HepG2 (cell line): ENCODE results near the gene TRAPPC12. TPM values are rescaled to one million over a fixed set of nuclear protein-coding genes. Genes with fewer than 3 reads are reported as not detected.

Experiments
- AHDC1 ChIP-seq: sonication (generic); formaldehyde crosslinking; IDR thresholded peaks from 2 replicates; pipeline ENCODE4 v1.5.1; 2020; ENCODE audit warnings: mild to moderate bottlenecking, missing genetic modification reagents, borderline replicate concordance
- ARNT ChIP-seq: fragments of 450-650 bp; IDR thresholded peaks from 2 replicates; pipeline ENCODE4 v1.6.1; 2017
- ARNT2 ChIP-seq: sonication (generic); formaldehyde crosslinking; IDR thresholded peaks from 2 replicates; pipeline ENCODE4 v1.8.0; 2022; ENCODE audit warnings: mild to moderate bottlenecking, low read depth, missing genetic modification reagents, moderate library complexity
- FOXA1 ChIP-seq, 2 experiments: fragments of 450-650 bp in 1 of 2; sonication (generic) in 1 of 2; formaldehyde crosslinking in 1 of 2; IDR thresholded peaks; 2 replicates each; pipeline versions ENCODE4 v1.4.0 to v1.6.1; 2016 to 2020; ENCODE audit warnings: missing genetic modification reagents in 1 of 2
- GTF3A ChIP-seq: sonication (generic); formaldehyde crosslinking; conservative IDR thresholded peaks from 2 replicates; pipeline ENCODE4 v1.4.0; 2020; ENCODE audit warnings: mild to moderate bottlenecking, missing genetic modification reagents
- MATR3 ChIP-seq: sonication (generic); formaldehyde crosslinking; IDR thresholded peaks from 2 replicates; pipeline ENCODE4 v1.4.0; 2020; ENCODE audit warnings: missing genetic modification reagents
- NCOR1 ChIP-seq: fragments of 200-600 bp; sonication (generic); IDR thresholded peaks from 2 replicates; pipeline ENCODE4 v1.7.0; 2017; ENCODE audit warnings: antibody characterized with exemption, low read length, borderline replicate concordance
- NFYC ChIP-seq: IDR thresholded peaks from 2 replicates; pipeline ENCODE4 v1.6.1; 2016; ENCODE audit warnings: missing genetic modification reagents, missing compliant biosample characterization
- NONO ChIP-seq, 2 experiments: fragments of 450-650 bp in 1 of 2; sonication (generic) in 1 of 2; formaldehyde crosslinking in 1 of 2; IDR thresholded peaks in 1 of 2; conservative IDR thresholded peaks in 1 of 2; 2 replicates each; pipeline versions ENCODE4 v1.6.1 to v1.8.0; 2017 to 2022; ENCODE audit warnings: mild to moderate bottlenecking in 1 of 2, missing genetic modification reagents in 1 of 2, moderate library complexity in 1 of 2
- RXRB ChIP-seq: IDR thresholded peaks from 2 replicates; pipeline ENCODE4 v1.6.1; 2016; ENCODE audit warnings: borderline replicate concordance, missing genetic modification reagents, missing compliant biosample characterization
- SP4 ChIP-seq: sonication (generic); formaldehyde crosslinking; IDR thresholded peaks from 2 replicates; pipeline ENCODE4 v1.8.1; 2023; ENCODE audit warnings: mild to moderate bottlenecking, missing genetic modification reagents
- ZNF160 ChIP-seq: sonication (generic); formaldehyde crosslinking; IDR thresholded peaks from 2 replicates; pipeline ENCODE4 v1.8.0; 2022; ENCODE audit warnings: mild to moderate bottlenecking, inconsistent platforms, missing genetic modification reagents
- ZNF547 ChIP-seq: sonication (generic); formaldehyde crosslinking; IDR thresholded peaks from 2 replicates; pipeline ENCODE4 v1.5.1; 2020; ENCODE audit warnings: mild to moderate bottlenecking, missing genetic modification reagents
- polyA plus RNA-seq, 8 experiments: library from polyadenylated mRNA; depleted of rRNA in 3 of 8; stranded (reverse) in 7 of 8; unstranded in 1 of 8; fragments of >200 nt; fragmentation: Illumina TruSeq in 4 of 8; extraction: Trizol in 4 of 8; gene quantifications; 2 replicates each; pipeline versions ENCODE4 v1.2.1 to v1.2.3, GENCODE V29; 2011 to 2016; ENCODE audit warnings: low read depth in 4 of 8, missing spikeins in 1 of 8, mixed read lengths in 1 of 8; ENCODE audit not compliant: insufficient read depth in 1 of 8
- total RNA-seq, 5 experiments: library from RNA; depleted of rRNA; stranded (reverse); fragments of >200 nt; fragmentation: Illumina TruSeq; extraction: Trizol; gene quantifications; 2 replicates each; pipeline ENCODE4 v1.2.3, GENCODE V29; 2016; ENCODE audit warnings: low read depth in 1 of 5
- TF ChIP-seq, protein P1 (sequence below): sonication (generic); formaldehyde crosslinking; IDR thresholded peaks from 2 replicates; pipeline ENCODE4 v1.5.1; 2020; ENCODE audit warnings: mild to moderate bottlenecking, missing genetic modification reagents
- TF ChIP-seq, protein P2 (sequence below): sonication (generic); formaldehyde crosslinking; IDR thresholded peaks from 2 replicates; pipeline ENCODE4 v1.4.0; 2020; ENCODE audit warnings: mild to moderate bottlenecking, missing genetic modification reagents

Gene TRAPPC12
- total and polyA plus RNA-seq, 2 of the 13 experiments (the other 11 are each of a cell fraction or from before 2014, with no cell fraction given) = 46.4 to 97.7 TPM

DNA sequence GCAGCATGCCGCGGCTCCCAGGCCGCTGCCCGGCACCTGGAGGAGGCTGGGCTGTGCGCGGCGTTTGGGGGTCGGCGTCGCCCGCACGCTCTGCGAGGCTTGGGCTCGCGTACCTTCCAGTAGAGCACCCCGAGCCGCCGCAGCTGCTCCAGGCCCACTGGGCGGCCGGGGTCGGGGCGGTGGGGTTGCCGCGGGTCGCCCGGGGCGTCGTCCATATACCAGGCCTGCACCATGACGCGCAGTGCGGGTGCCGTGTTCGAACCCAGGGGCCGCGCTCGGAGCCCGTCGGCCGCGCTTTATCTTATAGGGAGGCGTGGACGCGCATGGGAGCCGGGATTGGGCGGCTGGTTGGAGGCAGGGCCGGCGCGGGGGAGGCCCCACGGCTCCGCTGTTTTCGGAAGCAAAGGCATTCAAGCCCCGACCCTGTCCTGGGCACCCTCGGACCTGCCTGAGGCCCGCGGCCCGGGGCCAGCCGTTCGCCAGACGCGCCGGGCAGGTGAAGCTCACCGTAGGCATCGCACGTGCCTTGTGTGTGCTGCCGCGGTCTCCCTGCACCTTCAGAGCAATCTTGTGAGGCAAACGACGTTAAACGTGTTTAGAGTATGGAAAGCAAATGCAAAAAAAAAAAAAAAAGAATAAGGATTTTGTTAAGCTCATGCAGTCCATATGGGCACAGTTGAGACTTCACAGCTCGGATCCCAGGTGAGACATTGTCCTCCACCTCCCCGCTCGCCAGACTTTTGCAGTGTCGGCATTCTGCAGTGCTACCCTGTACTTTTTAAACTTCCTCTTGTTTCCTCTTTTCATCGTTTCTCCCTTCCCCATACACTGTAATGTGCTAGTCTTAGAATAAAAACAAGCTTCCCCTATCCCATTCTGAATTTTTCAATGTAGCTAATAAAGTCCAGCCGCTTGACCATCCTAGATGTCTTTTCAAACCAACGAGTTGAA is 140.0 kb downstream of the TRAPPC12 start, which contains the start of gene ADI1 (continued):
- TF ChIP-seq AHDC1 (peak; percentile 73), NFYC (CRISPR knock-in tag) (peak; percentile 67), ZNF547 (CRISPR knock-in tag) (peak; percentile 98), ARNT (no peak), ARNT2 (CRISPR knock-in tag) (peak; percentile 97), MATR3 (CRISPR knock-in tag) (no peak), GTF3A (CRISPR knock-in tag) (no peak), RXRB (CRISPR knock-in tag) (peak; percentile 69), NCOR1 (peak; percentile 38; the same call in 1 of the 2 replicates), SP4 (peak; percentile 78; the same call in 1 of the 2 replicates), ZNF160 (CRISPR knock-in tag) (no peak; the same call in none of the 2 replicates), NONO (IDR thresholded peaks at IDR 0.05) (no peak), NONO (CRISPR knock-in tag; conservative IDR thresholded peaks at IDR 0.05) (peak; percentile 66; the same call in 1 of the 2 replicates), FOXA1 (IDR thresholded peaks at IDR 0.05) (no peak), FOXA1 (CRISPR knock-in tag; IDR thresholded peaks at IDR 0.05) (no peak)
- TF ChIP-seq, protein P1, sequence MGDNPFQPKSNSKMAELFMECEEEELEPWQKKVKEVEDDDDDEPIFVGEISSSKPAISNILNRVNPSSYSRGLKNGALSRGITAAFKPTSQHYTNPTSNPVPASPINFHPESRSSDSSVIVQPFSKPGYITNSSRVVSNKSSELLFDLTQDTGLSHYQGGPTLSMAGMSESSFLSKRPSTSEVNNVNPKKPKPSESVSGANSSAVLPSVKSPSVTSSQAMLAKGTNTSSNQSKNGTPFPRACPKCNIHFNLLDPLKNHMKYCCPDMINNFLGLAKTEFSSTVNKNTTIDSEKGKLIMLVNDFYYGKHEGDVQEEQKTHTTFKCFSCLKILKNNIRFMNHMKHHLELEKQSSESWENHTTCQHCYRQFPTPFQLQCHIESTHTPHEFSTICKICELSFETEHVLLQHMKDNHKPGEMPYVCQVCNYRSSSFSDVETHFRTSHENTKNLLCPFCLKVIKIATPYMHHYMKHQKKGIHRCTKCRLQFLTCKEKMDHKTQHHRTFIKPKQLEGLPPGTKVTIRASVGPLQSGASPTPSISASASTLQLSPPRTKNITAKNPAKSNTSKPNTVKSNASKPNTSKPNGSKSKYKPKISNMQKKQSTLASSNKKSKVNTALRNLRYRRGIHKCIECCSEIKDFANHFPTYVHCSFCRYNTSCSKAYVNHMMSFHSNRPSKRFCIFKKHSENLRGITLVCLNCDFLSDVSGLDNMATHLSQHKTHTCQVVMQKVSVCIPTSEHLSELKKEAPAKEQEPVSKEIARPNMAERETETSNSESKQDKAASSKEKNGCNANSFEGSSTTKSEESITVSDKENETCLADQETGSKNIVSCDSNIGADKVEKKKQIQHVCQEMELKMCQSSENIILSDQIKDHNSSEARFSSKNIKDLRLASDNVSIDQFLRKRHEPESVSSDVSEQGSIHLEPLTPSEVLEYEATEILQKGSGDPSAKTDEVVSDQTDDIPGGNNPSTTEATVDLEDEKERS (CRISPR knock-in tag) = no peak
- TF ChIP-seq, protein P2, sequence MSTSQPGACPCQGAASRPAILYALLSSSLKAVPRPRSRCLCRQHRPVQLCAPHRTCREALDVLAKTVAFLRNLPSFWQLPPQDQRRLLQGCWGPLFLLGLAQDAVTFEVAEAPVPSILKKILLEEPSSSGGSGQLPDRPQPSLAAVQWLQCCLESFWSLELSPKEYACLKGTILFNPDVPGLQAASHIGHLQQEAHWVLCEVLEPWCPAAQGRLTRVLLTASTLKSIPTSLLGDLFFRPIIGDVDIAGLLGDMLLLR (CRISPR knock-in tag) = peak; percentile 92
